HEK293T (cell line): ENCODE results near the gene PDE7B.

Source experiments
- BHLHE40 ChIP-seq: fragments of 450-650 bp; IDR thresholded peaks from 2 replicates; pipeline ENCODE4 v1.6.1; 2016; ENCODE audit warnings: mild to moderate bottlenecking, moderate library complexity, borderline replicate concordance
- ELF4 ChIP-seq: fragments of 450-650 bp; IDR thresholded peaks from 2 replicates; pipeline ENCODE4 v1.6.1; 2017; ENCODE audit warnings: antibody characterized with exemption
- FOXA1 ChIP-seq: fragments of 450-650 bp; IDR thresholded peaks from 2 replicates; pipeline ENCODE4 v1.6.1; 2016; ENCODE audit warnings: mild to moderate bottlenecking
- FOXK2 ChIP-seq: fragments of 450-650 bp; IDR thresholded peaks from 2 replicates; pipeline ENCODE4 v1.6.1; 2016; ENCODE audit warnings: mild to moderate bottlenecking
- FOXM1 ChIP-seq: fragments of 450-650 bp; IDR thresholded peaks from 2 replicates; pipeline ENCODE4 v1.6.1; 2017; ENCODE audit warnings: mild to moderate bottlenecking, borderline replicate concordance
- HDGF ChIP-seq: fragments of 450-650 bp; IDR thresholded peaks from 2 replicates; pipeline ENCODE4 v1.6.1; 2017; ENCODE audit warnings: antibody characterized with exemption, borderline replicate concordance
- L3MBTL2 ChIP-seq: fragments of 450-650 bp; conservative IDR thresholded peaks from 2 replicates; pipeline ENCODE4 v1.6.1; 2016; ENCODE audit warnings: mild to moderate bottlenecking
- SP1 ChIP-seq: fragments of 450-650 bp; IDR thresholded peaks from 2 replicates; pipeline ENCODE4 v1.6.1; 2017
- SUZ12 ChIP-seq: fragments of 450-650 bp; IDR thresholded peaks from 2 replicates; pipeline ENCODE4 v1.6.1; 2016; ENCODE audit warnings: mild to moderate bottlenecking

DNA sequence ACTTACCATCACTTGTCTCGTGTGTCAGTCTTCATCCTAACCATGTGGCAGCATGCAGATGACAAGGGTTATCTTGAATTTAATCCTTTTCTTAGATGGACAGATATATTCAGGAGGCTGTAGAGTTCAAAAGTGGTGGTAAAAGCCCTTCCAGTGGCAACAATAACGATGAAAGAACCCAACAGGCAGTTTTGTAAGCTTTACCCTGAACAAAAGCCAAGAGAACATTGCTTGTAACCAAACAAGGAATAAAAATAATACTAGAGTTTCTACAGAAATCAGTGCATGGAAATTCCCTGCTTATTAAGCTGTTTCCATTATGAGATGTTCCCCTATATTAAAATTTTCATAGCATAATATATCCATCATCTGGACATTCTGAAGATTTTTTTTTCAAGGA lies 69.7 kb downstream of the PDE7B start:
- TF ChIP-seq BHLHE40 = no peak
- no peak for TF ChIP-seq ELF4
- no peak for TF ChIP-seq SUZ12
- no peak for TF ChIP-seq FOXM1
- no peak for TF ChIP-seq HDGF
- no peak for TF ChIP-seq FOXA1
- no peak for TF ChIP-seq L3MBTL2
- TF ChIP-seq SP1 = no peak
- TF ChIP-seq FOXK2 = no peak
